Measurements from ENCODE around the gene MAGI1.
A peak's percentile ranks its signal among the peaks of the same experiment; 100 is the strongest.
"Not testable (repeated sequence)": the region's sequence is repeated elsewhere in the genome, so short reads cannot be mapped to it uniquely, and the experiment has no call there.

MAGI1 gene

GRCh38 chr3:66038726-66039589 is at the start of gene MAGI1:
Gene MAGI1, minus strand, starts transcription at chr3:66038918. Its CDS starts 610 bp downstream, at chr3:66038308.
- peak; percentile 95 for DNase-seq (ENCODE audit: low read depth)

GRCh38 chr3:66083784-66084213 is 45.1 kb upstream of the MAGI1 start:
- no peak for DNase-seq (ENCODE audit: low read depth)

GRCh38 chr3:66083096-66083678 is 44.5 kb upstream of the MAGI1 start:
- DNase-seq (ENCODE audit: low read depth), result no peak

GRCh38 chr3:66082679-66083078 is 44.0 kb upstream of the MAGI1 start:
- DNase-seq (ENCODE audit: low read depth), result peak; percentile 21

GRCh38 chr3:66080167-66080566 is 41.4 kb upstream of the MAGI1 start:
- DNase-seq (ENCODE audit: low read depth), result no peak

- no peak for DNase-seq (ENCODE audit: low read depth)
These were observed 39.3 kb upstream of the MAGI1 start for GRCh38 chr3:66077973-66078372.

GRCh38 chr3:66076861-66077470 is 38.2 kb upstream of the MAGI1 start:
- DNase-seq (ENCODE audit: low read depth), result peak; percentile 16

GRCh38 chr3:66075281-66075680 is 36.6 kb upstream of the MAGI1 start:
- peak; percentile 86 for DNase-seq (ENCODE audit: low read depth)

GRCh38 chr3:66073464-66074141 is 34.9 kb upstream of the MAGI1 start:
- DNase-seq (ENCODE audit: low read depth), result no peak

GRCh38 chr3:66068255-66068654 is 29.5 kb upstream of the MAGI1 start:
- no peak for DNase-seq (ENCODE audit: low read depth)

- DNase-seq (ENCODE audit: low read depth), result no peak
These were observed 28.4 kb upstream of the MAGI1 start for GRCh38 chr3:66066963-66067617.

GRCh38 chr3:66055289-66055688 is 16.6 kb upstream of the MAGI1 start:
- no peak for DNase-seq (ENCODE audit: low read depth)

- no peak for DNase-seq (ENCODE audit: low read depth)
These were observed 14.9 kb upstream of the MAGI1 start for GRCh38 chr3:66053550-66054094.

GRCh38 chr3:66052721-66053549 is 14.2 kb upstream of the MAGI1 start:
- DNase-seq (ENCODE audit: low read depth), result no peak

- DNase-seq (ENCODE audit: low read depth), result no peak
These were observed 12.1 kb upstream of the MAGI1 start for GRCh38 chr3:66050821-66051220.

GRCh38 chr3:66048051-66048395 is 9.3 kb upstream of the MAGI1 start:
- no peak for DNase-seq (ENCODE audit: low read depth)

GRCh38 chr3:66047311-66048050 is 8.8 kb upstream of the MAGI1 start:
- DNase-seq (ENCODE audit: low read depth), result peak; percentile 69

GRCh38 chr3:66046321-66046720 is 7.6 kb upstream of the MAGI1 start:
- DNase-seq (ENCODE audit: low read depth), result not testable (repeated sequence)

GRCh38 chr3:66041828-66042227 is 3.1 kb upstream of the MAGI1 start:
- DNase-seq (ENCODE audit: low read depth), result no peak

GRCh38 chr3:66041116-66041515 is 2.4 kb upstream of the MAGI1 start:
- peak; percentile 75 for DNase-seq (ENCODE audit: low read depth)

Data from ELR (cell line).